H1 (cell line): ENCODE measurements around the gene VMP1. TPM values are rescaled to one million over a fixed set of nuclear protein-coding genes. Genes with fewer than 3 reads are reported as not detected.

Source experiments
- CTCF ChIA-PET: fragments of 300-600 bp; sonication (Branson Sonifier 250); formaldehyde crosslinking; loops from one replicate; lab custom pipeline; 2021; ENCODE audit not compliant: partially characterized antibody; lab: Charles Lee
- POLR2A ChIA-PET: fragments of 300-600 bp; sonication (Branson Sonifier 250); formaldehyde crosslinking; loops from one replicate; lab custom pipeline; 2021; ENCODE audit warnings: inconsistent platforms; ENCODE audit not compliant: partially characterized antibody; lab: Charles Lee
- DNase-seq, 2 experiments: peaks; one replicate each; pipeline versions ENCODE4 v3.0.0 to v3.0.0-alpha.2; 2010 to 2022; ENCODE audit warnings: low spot score in 2 of 2, low read depth in 1 of 2, mixed read lengths in 1 of 2
- FAIRE-seq: peaks from 2 replicates; lab custom pipeline; 2011; peaks lifted over from hg19 to GRCh38; lab: Jason Lieb, UNC
- H2AFZ ChIP-seq: 2 replicates; pipeline ENCODE4 v1.8.1; 2012; ENCODE audit warnings: low read length, inconsistent platforms
- H2AK5ac ChIP-seq: 2 replicates; pipeline ENCODE4 v1.6.1; 2013; ENCODE audit warnings: low read depth, low read length
- H2BK120ac ChIP-seq: replicated peaks from 2 replicates; pipeline ENCODE3; 2013; ENCODE audit warnings: low read depth, low read length, inconsistent platforms
- H2BK12ac ChIP-seq: 2 replicates; pipeline ENCODE4 v1.6.1; 2013; ENCODE audit warnings: low read depth, low read length
- H2BK15ac ChIP-seq: 2 replicates; pipeline ENCODE4 v1.6.1; 2013; ENCODE audit warnings: low read length
- H2BK20ac ChIP-seq: 2 replicates; pipeline ENCODE4 v1.6.1; 2013; ENCODE audit warnings: low read length
- H2BK5ac ChIP-seq: 2 replicates; pipeline ENCODE4 v1.6.1; 2013; ENCODE audit warnings: low read depth, low read length
- H3K14ac ChIP-seq: 2 replicates; pipeline ENCODE4 v1.6.1; 2013; ENCODE audit warnings: inconsistent platforms; ENCODE audit not compliant: insufficient read length
- H3K18ac ChIP-seq: 2 replicates; pipeline ENCODE4 v1.6.1; 2013; ENCODE audit warnings: low read length; ENCODE audit errors: extremely low read depth
- H3K23ac ChIP-seq: 2 replicates; pipeline ENCODE4 v1.6.1; 2013; ENCODE audit warnings: inconsistent platforms; ENCODE audit not compliant: insufficient read length
- H3K23me2 ChIP-seq: 2 replicates; pipeline ENCODE4 v1.6.1; 2013; ENCODE audit warnings: low read depth, low read length
- H3K27ac ChIP-seq: 2 replicates; pipeline ENCODE4 v1.6.1; 2011; ENCODE audit warnings: low read depth, low read length, inconsistent platforms
- H3K27me3 ChIP-seq, 4 experiments: replicated peaks in 1 of 4; 1 replicate in 1 of 4; 2 replicates in 3 of 4; pipeline versions ENCODE4 v1.6.1 to v1.8.1; 2011 to 2013; ENCODE audit warnings: low read length in 3 of 4, mild to moderate bottlenecking in 3 of 4, inconsistent platforms in 2 of 4, mixed read lengths in 2 of 4, moderate library complexity in 1 of 4; ENCODE audit not compliant: control insufficient read depth in 3 of 4, insufficient read depth in 3 of 4; ENCODE audit errors: extremely low read depth in 1 of 4
- H3K36me3 ChIP-seq, 4 experiments: 2 replicates each; pipeline versions ENCODE4 v1.6.1 to v1.8.1; 2011 to 2013; ENCODE audit warnings: mild to moderate bottlenecking in 4 of 4, low read length in 3 of 4, moderate library complexity in 2 of 4, control low read depth in 1 of 4, inconsistent platforms in 1 of 4; ENCODE audit not compliant: insufficient read depth in 4 of 4, control insufficient read depth in 2 of 4
- H3K4ac ChIP-seq: replicated peaks from 2 replicates; pipeline ENCODE3; 2013; ENCODE audit warnings: low read length, low read depth, mixed read lengths, inconsistent platforms; ENCODE audit not compliant: insufficient read length
- H3K4me1 ChIP-seq, 4 experiments: replicated peaks in 1 of 4; 1 replicate in 1 of 4; 2 replicates in 3 of 4; pipeline versions ENCODE4 v1.6.1 to v1.8.1; 2011 to 2013; ENCODE audit warnings: low read length in 3 of 4, inconsistent platforms in 2 of 4, mixed read lengths in 1 of 4; ENCODE audit not compliant: insufficient read depth in 4 of 4, control insufficient read depth in 3 of 4
- H3K4me2 ChIP-seq, 2 experiments: 2 replicates each; pipeline versions ENCODE4 v1.6.1 to v1.8.1; 2011 to 2013; ENCODE audit warnings: low read depth in 2 of 2, low read length in 2 of 2, control low read depth in 1 of 2, inconsistent platforms in 1 of 2, mild to moderate bottlenecking in 1 of 2; ENCODE audit not compliant: insufficient read depth in 1 of 2
- H3K4me3 ChIP-seq, 4 experiments: fragments of 200-600, 300-600 bp in 1 of 4; sonication (generic), shearing (Covaris generic), sonication (Bioruptor Twin) in 1 of 4; 2 replicates each; pipeline versions ENCODE4 v1.5.1 to v1.8.1; 2011 to 2016; ENCODE audit warnings: low read length in 4 of 4, low read depth in 3 of 4, control low read depth in 2 of 4, inconsistent platforms in 2 of 4, mild to moderate bottlenecking in 2 of 4, mixed read lengths in 1 of 4, moderate library complexity in 1 of 4; ENCODE audit not compliant: insufficient read depth in 2 of 4; ENCODE audit errors: extremely low read depth in 1 of 4
- H3K56ac ChIP-seq: replicated peaks from 2 replicates; pipeline ENCODE3; 2013; ENCODE audit warnings: low read depth, mild to moderate bottlenecking, mixed read lengths, low read length, inconsistent platforms; ENCODE audit not compliant: insufficient read length
- H3K79me1 ChIP-seq: 2 replicates; pipeline ENCODE4 v1.6.1; 2013; ENCODE audit warnings: low read depth, low read length, control low read depth
- H3K79me2 ChIP-seq, 2 experiments: 2 replicates each; pipeline versions ENCODE4 v1.6.1 to v1.8.1; 2012 to 2013; ENCODE audit warnings: low read length in 2 of 2, mild to moderate bottlenecking in 2 of 2, inconsistent platforms in 1 of 2; ENCODE audit not compliant: insufficient read depth in 2 of 2, control insufficient read depth in 1 of 2
- H3K9ac ChIP-seq, 4 experiments: replicated peaks in 1 of 4; 1 replicate in 1 of 4; 2 replicates in 3 of 4; pipeline versions ENCODE4 v1.6.1 to v1.8.1; 2011 to 2013; ENCODE audit warnings: low read depth in 3 of 4, low read length in 3 of 4, control low read depth in 2 of 4, mild to moderate bottlenecking in 2 of 4, moderate library complexity in 2 of 4, inconsistent platforms in 1 of 4; ENCODE audit errors: extremely low read depth in 1 of 4
- H3K9me3 ChIP-seq, 2 experiments: 2 replicates each; pipeline versions ENCODE4 v1.6.1 to v1.8.1; 2012 to 2013; ENCODE audit warnings: mild to moderate bottlenecking in 2 of 2, moderate library complexity in 2 of 2, control low read depth in 1 of 2, inconsistent platforms in 1 of 2, low read depth in 1 of 2, low read length in 1 of 2, mixed read lengths in 1 of 2; ENCODE audit not compliant: insufficient read depth in 2 of 2
- H4K20me1 ChIP-seq, 2 experiments: replicated peaks in 1 of 2; 2 replicates each; pipeline versions ENCODE3 to v1.8.1; 2011 to 2013; ENCODE audit warnings: inconsistent platforms in 2 of 2, low read length in 2 of 2, mild to moderate bottlenecking in 1 of 2; ENCODE audit not compliant: insufficient read depth in 2 of 2, control insufficient read depth in 1 of 2
- H4K5ac ChIP-seq: 2 replicates; pipeline ENCODE4 v1.6.1; 2013; ENCODE audit warnings: low read length, low read depth, mixed read lengths, inconsistent platforms; ENCODE audit not compliant: insufficient read length
- H4K8ac ChIP-seq: 2 replicates; pipeline ENCODE4 v1.8.0; 2013; ENCODE audit warnings: mild to moderate bottlenecking, moderate library complexity, low read length, inconsistent platforms; ENCODE audit not compliant: insufficient read depth; ENCODE audit errors: extremely low read depth
- H4K91ac ChIP-seq: replicated peaks from 2 replicates; pipeline ENCODE3; 2013; ENCODE audit warnings: low read length, mixed read lengths, inconsistent platforms; ENCODE audit not compliant: insufficient read length
- E2F6 ChIP-seq: IDR thresholded peaks from 2 replicates; pipeline ENCODE4 v1.6.1; 2012; ENCODE audit warnings: inconsistent platforms
- EP300 ChIP-seq, 2 experiments: IDR thresholded peaks; 1 replicate in 1 of 2; 2 replicates in 1 of 2; pipeline ENCODE4 v1.6.1; 2011 to 2012; ENCODE audit warnings: low read depth in 2 of 2, low read length in 2 of 2, mild to moderate bottlenecking in 2 of 2, borderline replicate concordance in 1 of 2, inconsistent platforms in 1 of 2, moderate library complexity in 1 of 2
- EZH2 ChIP-seq: fragments of 200-600 bp; sonication (generic); IDR thresholded peaks from 2 replicates; pipeline ENCODE4 v1.7.1; 2012; ENCODE audit warnings: low read depth, mild to moderate bottlenecking, moderate library complexity, low read length, inconsistent platforms; ENCODE audit not compliant: severe bottlenecking
- JUN ChIP-seq: IDR thresholded peaks from 2 replicates; pipeline ENCODE4 v1.6.1; 2011; ENCODE audit warnings: low read depth, mild to moderate bottlenecking, improper control_type of control experiment, low read length
- KDM4A ChIP-seq: IDR thresholded peaks from one replicate; pipeline ENCODE4 v1.7.1; 2012; ENCODE audit warnings: low read depth, mild to moderate bottlenecking, moderate library complexity, low read length, inconsistent platforms; ENCODE audit not compliant: severe bottlenecking
- MAFK ChIP-seq: IDR thresholded peaks from 2 replicates; pipeline ENCODE4 v1.6.1; 2012; ENCODE audit warnings: low read depth, mild to moderate bottlenecking, improper control_type of control experiment, low read length
- MAX ChIP-seq: IDR thresholded peaks from 2 replicates; pipeline ENCODE4 v1.6.1; 2012; ENCODE audit warnings: inconsistent platforms
- NRF1 ChIP-seq: IDR thresholded peaks from 2 replicates; pipeline ENCODE4 v1.6.1; 2011; ENCODE audit warnings: mild to moderate bottlenecking, low read depth, low read length, improper control_type of control experiment
- SAP30 ChIP-seq: fragments of 300-600 bp; sonication (generic); IDR thresholded peaks from 2 replicates; pipeline ENCODE4 v1.7.1; 2012; ENCODE audit warnings: low read length, moderate library complexity, mild to moderate bottlenecking, inconsistent platforms; ENCODE audit not compliant: insufficient read depth, insufficient replicate concordance
- SP1 ChIP-seq: IDR thresholded peaks from 2 replicates; pipeline ENCODE4 v1.6.1; 2011; ENCODE audit warnings: low read depth, low read length
- TCF12 ChIP-seq: IDR thresholded peaks from 2 replicates; pipeline ENCODE4 v1.6.1; 2011; ENCODE audit warnings: low read depth, mild to moderate bottlenecking, low read length
- YY1 ChIP-seq: IDR thresholded peaks from 2 replicates; pipeline ENCODE4 v1.6.1; 2011; ENCODE audit warnings: low read depth, mild to moderate bottlenecking, low read length
- WGBS, 2 experiments: shearing (Covaris generic) in 1 of 2; methylation state at CpG; one replicate each; pipeline versions ENCODE4 v1.1.6 to v1.1.7; 2013 to 2015; ENCODE audit warnings: low lambda C conversion rate in 2 of 2, mixed read lengths in 2 of 2, inconsistent platforms in 1 of 2, low coverage in 1 of 2, missing lambda C conversion rate in 1 of 2; ENCODE audit not compliant: insufficient replicate concordance in 2 of 2, insufficient coverage in 1 of 2, insufficient read length in 1 of 2; ENCODE audit errors: extremely low coverage in 1 of 2, missing lambda C conversion rate in 1 of 2; 5-methylcytosine and 5-hydroxymethylcytosine counted together
- polyA plus RNA-seq, 7 experiments: library from polyadenylated mRNA; depleted of rRNA in 3 of 7; stranded (reverse) in 5 of 7; unstranded in 2 of 7; fragments of >200 nt in 5 of 7; fragments of 200-250 nt in 2 of 7; gene quantifications; 1 replicate in 5 of 7; 2 replicates in 1 of 7; 4 replicates in 1 of 7; pipeline versions ENCODE4 v1.2.1 to v1.2.3, GENCODE V29; 2011 to 2013; ENCODE audit warnings: missing spikeins in 2 of 7, mixed read lengths in 2 of 7
- total RNA-seq: library from RNA; stranded (reverse); fragmentation: NEBNext Ultra II Directional; extraction: Animal tissue kit (Norgen Biotek cat#: 25700); gene quantifications from 2 replicates; pipeline ENCODE4 v1.2.1, GENCODE V29; 2021

VMP1 gene
- total and polyA plus RNA-seq, 2 of the 8 experiments (the other 6 are each of a cell fraction or from before 2014, with no cell fraction given) = 45.0 to 92.7 TPM

GRCh38 chr17:59666235-59666634, 41.2 kb upstream of the VMP1 start:
- WGBS, 2 experiments = 93% methylated on average over 5 of the region's 5 CpGs; no CpG with 5 or more reads in 1 of the 2 experiments
- H3K4me3 ChIP-seq = no peak overlapping the region
- CTCF ChIA-PET = no interaction called here
- H3K4me1 ChIP-seq = no peaks in the 10 kb centered on the region
- H3K27ac ChIP-seq = no peak overlapping the region
- peaks cover 0 to 2% of the 10 kb centered on the region in 2 experiments for H4K20me1 ChIP-seq
- H3K79me2 ChIP-seq = no peaks in the 10 kb centered on the region
- H3K4me2 ChIP-seq = no peak overlapping the region
- POLR2A ChIA-PET = no interaction called here
- no peak overlapping the region for H3K9ac ChIP-seq
- no peak overlapping the region for H3K14ac ChIP-seq
- H3K23ac ChIP-seq = no peak overlapping the region
- H2BK120ac ChIP-seq = no peak overlapping the region
- H4K8ac ChIP-seq = no peak overlapping the region
- no peaks in the 10 kb centered on the region for H3K23me2 ChIP-seq
- H4K5ac ChIP-seq = no peak overlapping the region
- no peaks in the 10 kb centered on the region for H3K27me3 ChIP-seq
- no peak overlapping the region for H2BK15ac ChIP-seq
- no peak overlapping the region for H2AFZ ChIP-seq
- no peaks in the 10 kb centered on the region for H3K79me1 ChIP-seq
- no peaks in the 10 kb centered on the region for H3K9me3 ChIP-seq
- H3K4ac ChIP-seq = no peak overlapping the region
- no peak overlapping the region for H3K18ac ChIP-seq
- no peak overlapping the region for H2BK5ac ChIP-seq
- H4K91ac ChIP-seq = no peak overlapping the region
- no peak overlapping the region for H2AK5ac ChIP-seq
- no peak overlapping the region for H2BK12ac ChIP-seq
- no peak for DNase-seq
- no peak overlapping the region for H3K56ac ChIP-seq
- peaks cover 21 to 95% (median 55%) of the 10 kb centered on the region in 4 experiments for H3K36me3 ChIP-seq
- no peak overlapping the region for H2BK20ac ChIP-seq
- no peak for FAIRE-seq
- TF ChIP-seq YY1 = no peak
- TF ChIP-seq E2F6 = no peak
- TF ChIP-seq NRF1 = no peak
- TF ChIP-seq MAFK = no peak
- no peak for TF ChIP-seq EZH2
- TF ChIP-seq SP1 = no peak
- no peak for TF ChIP-seq JUN
- no peak for TF ChIP-seq SAP30
- TF ChIP-seq TCF12 = no peak
- no peak for TF ChIP-seq EP300 (IDR thresholded peaks at IDR 0.05; ENCODE audit: borderline replicate concordance in 1 of 2, low read depth in 2 of 2, low read length in 2 of 2)
- no peak for TF ChIP-seq KDM4A
- TF ChIP-seq MAX = no peak
